HepG2 (cell line): ENCODE results near the gene PPM1G. TPM values are rescaled to one million over a fixed set of nuclear protein-coding genes. Genes with fewer than 3 reads are reported as not detected.

Source experiments
- ATAC-seq: fragments of 200-7000 bp; cut with Tn5 transposase; 3 replicates; pipeline ENCODE4 v1.9.1; 2020; ENCODE audit warnings: mild to moderate bottlenecking, moderate library complexity
- BruUV-seq: library from RNA; stranded (reverse); fragments of 400-500 nt; replicated peaks from 2 replicates; lab custom pipeline; 2021; lab: Mats Ljungman, UMichigan
- CTCF ChIA-PET: fragments of 300-600 bp; formaldehyde crosslinking; extraction: SDS; loops from one replicate; lab custom pipeline; 2021; ENCODE audit warnings: low total read pairs, inconsistent platforms, low intra/inter-chr PET ratio; lab: Yijun Ruan, JAX
- POLR2A ChIA-PET: fragments of 350-600 bp; sonication (Branson Sonifier 250); formaldehyde crosslinking; loops from one replicate; lab custom pipeline; 2020; ENCODE audit warnings: antibody characterized with exemption, inconsistent platforms; lab: Yijun Ruan, JAX
- DNase-seq: peaks from one replicate; pipeline ENCODE4 v3.0.0-alpha.2; 2015; ENCODE audit warnings: low spot score
- FAIRE-seq: peaks from 3 replicates; lab custom pipeline; 2011; peaks lifted over from hg19 to GRCh38; lab: Jason Lieb, UNC
- H2AFZ ChIP-seq: one replicate; pipeline ENCODE4 v1.6.1; 2011; ENCODE audit warnings: low read length, inconsistent platforms
- H3K27ac ChIP-seq: fragments of 300-600 bp; 3 replicates; pipeline ENCODE4 v1.8.0; 2011; ENCODE audit warnings: mixed run types, mild to moderate bottlenecking, mixed read lengths, low read length, inconsistent platforms; ENCODE audit not compliant: insufficient read depth; ENCODE audit errors: extremely low read length
- H3K27me3 ChIP-seq, 2 experiments: fragments of 200-600 bp in 1 of 2; 2 replicates in 1 of 2; 3 replicates in 1 of 2; pipeline versions ENCODE4 v1.6.0 to v1.8.0; 2011; ENCODE audit warnings: low read length in 2 of 2, mild to moderate bottlenecking in 2 of 2, moderate library complexity in 2 of 2, inconsistent platforms in 1 of 2; ENCODE audit not compliant: insufficient read depth in 2 of 2, control insufficient read depth in 1 of 2
- H3K36me3 ChIP-seq, 2 experiments: fragments of 200-600 bp in 1 of 2; replicated peaks in 1 of 2; 2 replicates in 1 of 2; 3 replicates in 1 of 2; pipeline versions ENCODE4 v1.5.1 to v1.8.0; 2011; ENCODE audit warnings: low read length in 2 of 2, inconsistent platforms in 1 of 2; ENCODE audit not compliant: insufficient read depth in 2 of 2, control insufficient read depth in 1 of 2
- H3K4me1 ChIP-seq: 2 replicates; pipeline ENCODE4 v1.5.1; 2012; ENCODE audit warnings: low read length, inconsistent platforms; ENCODE audit not compliant: insufficient read depth
- H3K4me2 ChIP-seq: 2 replicates; pipeline ENCODE4 v1.6.0; 2011; ENCODE audit warnings: low read depth, low read length, inconsistent platforms
- H3K4me3 ChIP-seq, 3 experiments: fragments of 200-600 bp in 1 of 3; sonication (generic), shearing (Covaris generic) in 1 of 3; replicated peaks in 1 of 3; 2 replicates each; pipeline ENCODE4 v1.5.1; 2011 to 2016; ENCODE audit warnings: low read length in 3 of 3, inconsistent platforms in 2 of 3, low read depth in 2 of 3, mild to moderate bottlenecking in 2 of 3, control low read depth in 1 of 3, mixed read lengths in 1 of 3; ENCODE audit not compliant: insufficient read depth in 1 of 3
- H3K79me2 ChIP-seq: one replicate; pipeline ENCODE4 v1.6.1; 2011; ENCODE audit warnings: low read length, inconsistent platforms; ENCODE audit not compliant: insufficient read depth
- H3K9ac ChIP-seq: 2 replicates; pipeline ENCODE4 v1.6.0; 2011; ENCODE audit warnings: mild to moderate bottlenecking, low read depth, low read length, inconsistent platforms; ENCODE audit not compliant: insufficient read depth
- H3K9me3 ChIP-seq: 2 replicates; pipeline ENCODE4 v1.5.1; 2012; ENCODE audit warnings: mild to moderate bottlenecking, low read length
- H4K20me1 ChIP-seq: 2 replicates; pipeline ENCODE4 v1.6.0; 2011; ENCODE audit warnings: inconsistent platforms, mild to moderate bottlenecking, low read length, moderate library complexity; ENCODE audit not compliant: insufficient read depth
- DDIT3 ChIP-seq: sonication (generic); formaldehyde crosslinking; IDR thresholded peaks from 2 replicates; pipeline ENCODE4 v1.4.0; 2020; ENCODE audit warnings: mild to moderate bottlenecking, missing genetic modification reagents
- EHMT2 ChIP-seq: fragments of 200-600 bp; sonication (generic); IDR thresholded peaks from 2 replicates; pipeline ENCODE4 v1.7.0; 2017; ENCODE audit warnings: antibody characterized with exemption, low read depth, low read length, borderline replicate concordance
- FOSL1 ChIP-seq: sonication (generic); formaldehyde crosslinking; IDR thresholded peaks from 2 replicates; pipeline ENCODE4 v1.9.0; 2021; ENCODE audit warnings: missing genetic modification reagents, borderline replicate concordance
- KMT2A ChIP-seq: sonication (generic); formaldehyde crosslinking; IDR thresholded peaks from 2 replicates; pipeline ENCODE4 v1.4.0; 2020; ENCODE audit warnings: missing genetic modification reagents
- LBX2 ChIP-seq: sonication (generic); formaldehyde crosslinking; IDR thresholded peaks from 2 replicates; pipeline ENCODE4 v1.5.0; 2020; ENCODE audit warnings: missing genetic modification reagents, mild to moderate bottlenecking, borderline replicate concordance
- NBN ChIP-seq: fragments of 450-650 bp; conservative IDR thresholded peaks from 2 replicates; pipeline ENCODE4 v1.6.1; 2017
- NFIB ChIP-seq: sonication (generic); formaldehyde crosslinking; IDR thresholded peaks from 2 replicates; pipeline ENCODE4 v1.9.0; 2021; ENCODE audit warnings: missing genetic modification reagents, mild to moderate bottlenecking, borderline replicate concordance
- PBX3 ChIP-seq: sonication (generic); formaldehyde crosslinking; IDR thresholded peaks from 2 replicates; pipeline ENCODE4 v1.8.1; 2023; ENCODE audit warnings: missing genetic modification reagents, inconsistent platforms, borderline replicate concordance
- SATB2 ChIP-seq: sonication (generic); formaldehyde crosslinking; IDR thresholded peaks from 2 replicates; pipeline ENCODE4 v1.5.0; 2020; ENCODE audit warnings: missing genetic modification reagents
- SRSF4 ChIP-seq: fragments of 200-400 bp; formaldehyde crosslinking; IDR thresholded peaks from one replicate; pipeline ENCODE4 v1.6.1; 2018; ENCODE audit warnings: mild to moderate bottlenecking, low read depth, low read length, moderate library complexity; ENCODE audit not compliant: poor library complexity, severe bottlenecking
- STAT6 ChIP-seq: sonication (generic); formaldehyde crosslinking; IDR thresholded peaks from 2 replicates; pipeline ENCODE4 v1.4.0; 2020; ENCODE audit warnings: missing genetic modification reagents, mild to moderate bottlenecking, borderline replicate concordance
- ZBTB4 ChIP-seq: sonication (generic); formaldehyde crosslinking; IDR thresholded peaks from 2 replicates; pipeline ENCODE4 v1.4.0; 2020; ENCODE audit warnings: missing genetic modification reagents, mild to moderate bottlenecking, borderline replicate concordance
- ZFP37 ChIP-seq: sonication (generic); formaldehyde crosslinking; IDR thresholded peaks from 2 replicates; pipeline ENCODE4 v1.4.0; 2020; ENCODE audit warnings: missing genetic modification reagents, borderline replicate concordance
- ZNF441 ChIP-seq: sonication (generic); formaldehyde crosslinking; IDR thresholded peaks from 2 replicates; pipeline ENCODE4 v1.7.0; 2021; ENCODE audit warnings: missing genetic modification reagents, borderline replicate concordance
- ZNF652 ChIP-seq: IDR thresholded peaks from 2 replicates; pipeline ENCODE4 v1.6.1; 2016; ENCODE audit warnings: low read depth, borderline replicate concordance
- ZNF772 ChIP-seq: sonication (generic); formaldehyde crosslinking; IDR thresholded peaks from 2 replicates; pipeline ENCODE4 v1.5.0; 2020; ENCODE audit warnings: mild to moderate bottlenecking, missing genetic modification reagents
- ZNF790 ChIP-seq: sonication (generic); formaldehyde crosslinking; IDR thresholded peaks from 2 replicates; pipeline ENCODE4 v1.8.0; 2022; ENCODE audit warnings: missing genetic modification reagents, mild to moderate bottlenecking, borderline replicate concordance
- WGBS: methylation state at CpG from one replicate; pipeline ENCODE4 v1.1.6; 2017; ENCODE audit warnings: low lambda C conversion rate; 5-methylcytosine and 5-hydroxymethylcytosine counted together
- in situ Hi-C: cut with HindIII; loops from 2 replicates; pipeline ENCODE4 v1.10.0; 2017; ENCODE audit warnings: low pct_unique_long_range_greater_than_20kb; ENCODE audit not compliant: extremely low pct_ligation_motif_present
- intact Hi-C: fragments of 100-400 bp; cut with micrococcal nuclease; formaldehyde crosslinking; loops from one replicate; pipeline ENCODE4 v1.10.0; 2022; ENCODE audit not compliant: unreplicated experiment
- polyA plus RNA-seq, 8 experiments: library from polyadenylated mRNA; depleted of rRNA in 3 of 8; stranded (reverse) in 7 of 8; unstranded in 1 of 8; fragments of >200 nt; fragmentation: Illumina TruSeq in 4 of 8; extraction: Trizol in 4 of 8; gene quantifications; 2 replicates each; pipeline versions ENCODE4 v1.2.1 to v1.2.3, GENCODE V29; 2011 to 2016; ENCODE audit warnings: low read depth in 4 of 8, missing spikeins in 1 of 8, mixed read lengths in 1 of 8; ENCODE audit not compliant: insufficient read depth in 1 of 8
- total RNA-seq, 5 experiments: library from RNA; depleted of rRNA; stranded (reverse); fragments of >200 nt; fragmentation: Illumina TruSeq; extraction: Trizol; gene quantifications; 2 replicates each; pipeline ENCODE4 v1.2.3, GENCODE V29; 2016; ENCODE audit warnings: low read depth in 1 of 5

PPM1G gene
- total and polyA plus RNA-seq, 2 of the 13 experiments (the other 11 are each of a cell fraction or from before 2014, with no cell fraction given), result 58.2 to 213 TPM

- H3K27ac ChIP-seq, result no peak overlapping the region
- H3K4me2 ChIP-seq, result no peak overlapping the region
- no peak for FAIRE-seq
- ChIA-PET POLR2A (interaction anchor here (1.1 to 2.2 kb wide), 2 partner anchors 9 to 20 kb away, joined by 4 to 12 read pairs; no protein-coding TSS in a partner anchor), CTCF (no interaction called here)
- 89% methylated on average over 5 of the region's 5 CpGs for WGBS
- in situ Hi-C loops, result loop anchor here (5.0 kb wide), 1 partner anchor 51 kb away; the partner anchor contains the start of gene MPV17
- H2AFZ ChIP-seq, result no peak overlapping the region
- peaks cover 33% of the 10 kb centered on the region for H3K4me1 ChIP-seq
- no peaks in the 10 kb centered on the region for H3K9me3 ChIP-seq
- intact Hi-C loops, result loop anchor here (10.0 kb wide), 1 partner anchor 119 kb away; no protein-coding TSS in a partner anchor
- no peak overlapping the region for H3K9ac ChIP-seq
- H4K20me1 ChIP-seq, result peaks cover 3% of the 10 kb centered on the region
- TF ChIP-seq ZBTB4 (no peak), ZNF772 (CRISPR knock-in tag) (no peak), NBN (no peak), LBX2 (no peak), ZNF441 (CRISPR knock-in tag) (no peak), EHMT2 (no peak), KMT2A (no peak), STAT6 (no peak), ZNF652 (CRISPR knock-in tag) (no peak), DDIT3 (CRISPR knock-in tag) (no peak), SATB2 (CRISPR knock-in tag) (no peak), NFIB (CRISPR knock-in tag) (no peak), FOSL1 (no peak), SRSF4 (no peak), ZFP37 (CRISPR knock-in tag) (no peak), PBX3 (no peak), ZNF790 (no peak)
- peaks cover 44% of the 10 kb centered on the region for H3K79me2 ChIP-seq
- peaks cover 33 to 64% of the 10 kb centered on the region in 2 experiments for H3K36me3 ChIP-seq
- H3K27me3 ChIP-seq, result no peaks in the 10 kb centered on the region; a peak in 1 of 5 replicates
- no peak for ATAC-seq
- BruUV-seq, result no TSS peak
- no peak for DNase-seq
- H3K4me3 ChIP-seq, result no peak overlapping the region
These were observed 35.8 kb downstream of the PPM1G start for GRCh38 chr2:27373567-27373966.
